ENCODE data around the gene CEMIP.

DNA sequence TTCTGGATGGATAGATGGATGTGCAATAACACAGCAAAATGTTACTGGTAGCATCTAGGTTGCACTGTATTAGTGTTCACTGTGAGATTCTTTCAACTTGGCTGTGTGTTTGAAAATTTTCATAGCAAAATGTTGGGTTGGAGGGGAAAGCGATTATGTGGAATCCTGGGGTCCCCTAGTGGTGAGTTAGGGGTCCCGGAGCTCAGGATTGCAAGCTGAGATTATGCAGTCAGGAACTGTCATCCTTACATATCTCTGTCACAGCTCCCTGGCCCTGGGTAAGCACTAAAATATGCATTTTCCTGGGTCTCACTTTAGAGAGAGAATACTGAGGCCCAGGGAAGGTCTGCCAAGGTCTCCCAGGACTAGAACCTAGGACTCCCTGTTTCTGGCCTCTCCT is 77.2 kb downstream of the CEMIP start:
- TF ChIP-seq, protein P1, sequence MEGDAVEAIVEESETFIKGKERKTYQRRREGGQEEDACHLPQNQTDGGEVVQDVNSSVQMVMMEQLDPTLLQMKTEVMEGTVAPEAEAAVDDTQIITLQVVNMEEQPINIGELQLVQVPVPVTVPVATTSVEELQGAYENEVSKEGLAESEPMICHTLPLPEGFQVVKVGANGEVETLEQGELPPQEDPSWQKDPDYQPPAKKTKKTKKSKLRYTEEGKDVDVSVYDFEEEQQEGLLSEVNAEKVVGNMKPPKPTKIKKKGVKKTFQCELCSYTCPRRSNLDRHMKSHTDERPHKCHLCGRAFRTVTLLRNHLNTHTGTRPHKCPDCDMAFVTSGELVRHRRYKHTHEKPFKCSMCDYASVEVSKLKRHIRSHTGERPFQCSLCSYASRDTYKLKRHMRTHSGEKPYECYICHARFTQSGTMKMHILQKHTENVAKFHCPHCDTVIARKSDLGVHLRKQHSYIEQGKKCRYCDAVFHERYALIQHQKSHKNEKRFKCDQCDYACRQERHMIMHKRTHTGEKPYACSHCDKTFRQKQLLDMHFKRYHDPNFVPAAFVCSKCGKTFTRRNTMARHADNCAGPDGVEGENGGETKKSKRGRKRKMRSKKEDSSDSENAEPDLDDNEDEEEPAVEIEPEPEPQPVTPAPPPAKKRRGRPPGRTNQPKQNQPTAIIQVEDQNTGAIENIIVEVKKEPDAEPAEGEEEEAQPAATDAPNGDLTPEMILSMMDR (IDR thresholded peaks at IDR 0.05 in 4 of 5, conservative IDR thresholded peaks at IDR 0.05 in 1 of 5), result no peak
- no peak for TF ChIP-seq POLR2A (IDR thresholded peaks at IDR 0.05)
